Inferior parietal cortex (tissue), 1 donor: ENCODE measurements around the gene PREX1.
"Not testable (repeated sequence)": the region's sequence is repeated elsewhere in the genome, so short reads cannot be mapped to it uniquely, and the experiment has no call there.

Experiments used
- DNase-seq: peaks from one replicate; pipeline ENCODE4 v3.0.0-alpha.2; 2016; ENCODE audit errors: extremely low spot score

Gene PREX1

DNA sequence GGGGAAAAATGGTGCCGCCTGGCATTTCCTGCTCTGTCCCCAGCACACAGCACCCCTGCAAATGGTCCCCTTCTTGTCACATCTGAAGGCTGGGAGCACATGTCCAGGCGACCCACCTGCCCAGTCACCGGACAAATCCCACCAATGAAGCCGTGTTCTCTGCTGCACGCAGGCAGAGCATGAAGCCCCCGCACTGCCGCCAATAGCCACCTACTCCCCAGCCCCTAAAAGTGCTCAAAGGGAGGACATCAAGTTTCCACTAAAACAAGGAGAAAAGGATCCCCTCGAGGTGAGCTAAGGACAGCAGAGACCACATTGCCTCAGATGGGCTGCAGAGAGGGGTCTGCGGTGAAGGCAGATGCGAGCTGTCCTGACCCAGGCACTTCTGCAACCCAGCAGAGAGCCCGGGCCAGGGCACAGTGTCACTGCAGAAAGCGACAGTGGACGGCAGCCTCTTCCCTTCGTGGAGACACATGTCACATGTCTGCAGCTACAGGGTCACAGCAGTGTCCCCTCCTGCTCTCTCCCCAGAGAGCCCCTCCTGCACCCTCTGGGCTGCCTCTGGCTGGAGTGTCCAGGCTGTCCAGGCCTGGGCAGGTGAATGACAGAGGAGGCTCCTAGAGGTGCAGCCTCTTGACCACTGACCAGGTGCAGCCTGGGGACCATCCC lies 221.5 kb downstream of the PREX1 start:
- DNase-seq: no peak

DNA sequence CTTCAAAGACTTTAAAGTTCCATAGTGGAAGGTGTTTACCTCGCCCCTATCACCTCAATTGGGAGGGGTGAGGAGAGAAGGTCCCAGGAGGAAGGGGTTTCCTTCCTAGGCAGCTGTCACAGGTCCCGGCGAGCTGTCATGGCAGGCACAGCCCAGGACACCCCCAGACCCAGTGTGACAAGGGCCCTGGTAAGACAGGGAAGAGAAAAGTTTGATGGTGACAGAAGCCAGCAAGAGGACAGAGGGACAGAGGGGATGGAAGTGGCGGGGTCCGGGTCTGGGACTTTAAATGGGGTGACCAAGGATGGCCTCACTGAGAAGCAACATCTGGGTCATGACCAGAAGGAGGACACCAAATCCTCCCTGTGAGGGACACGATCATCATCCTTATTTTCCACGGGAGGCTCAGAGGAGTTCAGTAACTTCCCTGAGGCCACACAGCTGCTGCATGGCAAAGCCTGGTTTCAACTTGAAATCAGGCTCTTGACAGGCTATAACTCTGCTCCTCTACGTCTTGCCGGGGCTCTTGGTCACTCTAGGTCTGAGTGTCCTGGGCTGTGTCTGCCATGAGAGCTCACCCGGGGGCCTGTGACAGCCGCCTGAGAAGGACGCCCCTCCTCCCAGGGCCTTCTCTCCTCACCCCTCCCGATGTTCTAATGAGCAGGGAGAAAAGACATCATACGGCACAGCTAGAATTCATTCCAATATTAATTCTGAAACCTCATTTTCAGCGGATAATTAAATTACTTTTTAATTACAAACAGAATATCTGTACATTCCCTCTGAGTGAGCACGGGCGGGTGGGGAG lies 222.2 kb downstream of the PREX1 start:
- DNase-seq: no peak

DNA sequence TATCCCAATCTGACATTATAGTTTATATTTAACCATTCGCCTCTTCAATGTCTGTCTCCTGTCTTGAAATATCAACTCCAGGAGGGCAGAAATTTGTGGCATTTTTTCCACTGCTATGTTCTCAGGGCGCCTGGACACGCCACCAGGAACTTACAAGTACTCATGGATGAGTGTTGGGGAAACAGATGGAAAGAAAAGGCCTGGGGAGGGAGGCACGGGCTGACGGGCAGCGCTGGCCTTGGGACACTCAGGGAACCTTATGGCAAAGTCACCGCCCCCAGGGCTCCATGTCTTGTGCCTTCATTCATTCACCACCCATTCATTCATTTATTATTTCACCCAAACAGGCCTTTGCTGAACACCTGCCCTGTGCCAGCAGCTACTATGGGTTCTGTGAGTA lies 222.9 kb downstream of the PREX1 start:
- DNase-seq: no peak

DNA sequence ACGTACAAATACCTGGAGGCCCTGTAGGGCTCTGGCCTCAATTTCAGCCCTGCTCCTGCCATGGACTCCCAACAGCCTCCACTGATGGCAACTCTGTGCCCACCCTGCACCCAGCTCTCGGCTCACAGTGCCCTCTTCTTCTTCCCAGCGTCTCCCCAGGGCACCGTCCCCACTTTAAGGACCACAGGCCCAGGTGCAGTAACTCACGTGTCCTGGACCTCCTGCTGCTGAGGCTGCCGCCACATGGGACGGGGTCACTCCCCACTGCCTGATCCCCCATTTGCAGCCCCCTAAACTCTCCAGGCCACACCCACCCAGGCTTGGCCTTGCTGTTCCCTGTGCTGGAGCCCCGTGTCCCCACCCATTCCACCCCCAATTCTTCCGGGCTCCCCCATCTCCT lies 223.4 kb downstream of the PREX1 start:
- DNase-seq: no peak

DNA sequence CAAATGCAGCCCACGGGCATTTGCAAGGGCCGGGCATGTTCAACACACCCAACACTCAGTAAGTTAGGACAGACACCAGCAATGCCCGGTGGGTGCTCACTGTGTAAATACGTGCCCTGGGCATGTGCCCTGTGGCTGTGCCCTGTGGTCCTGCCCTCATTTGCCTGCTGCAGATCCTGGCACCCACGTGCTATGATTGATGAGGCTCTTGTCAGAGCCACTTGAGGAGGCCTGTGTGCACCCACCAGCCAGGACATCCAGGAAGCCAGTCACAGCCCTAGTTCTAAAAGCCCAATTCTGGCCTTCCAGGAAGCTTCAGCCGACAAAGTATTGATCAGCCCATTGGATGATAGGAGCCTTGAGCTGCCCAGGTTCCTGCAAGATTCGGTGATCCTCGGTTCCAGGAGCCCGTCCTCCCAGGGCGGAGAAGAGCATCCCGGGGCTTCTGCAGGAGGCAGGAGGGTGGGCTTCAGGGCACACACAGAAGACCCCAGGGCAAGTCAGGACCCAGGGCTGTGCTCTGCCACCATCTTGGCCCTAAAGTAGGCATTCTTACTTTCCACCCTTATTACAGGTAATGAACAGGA lies 223.9 kb downstream of the PREX1 start:
- DNase-seq: no peak

DNA sequence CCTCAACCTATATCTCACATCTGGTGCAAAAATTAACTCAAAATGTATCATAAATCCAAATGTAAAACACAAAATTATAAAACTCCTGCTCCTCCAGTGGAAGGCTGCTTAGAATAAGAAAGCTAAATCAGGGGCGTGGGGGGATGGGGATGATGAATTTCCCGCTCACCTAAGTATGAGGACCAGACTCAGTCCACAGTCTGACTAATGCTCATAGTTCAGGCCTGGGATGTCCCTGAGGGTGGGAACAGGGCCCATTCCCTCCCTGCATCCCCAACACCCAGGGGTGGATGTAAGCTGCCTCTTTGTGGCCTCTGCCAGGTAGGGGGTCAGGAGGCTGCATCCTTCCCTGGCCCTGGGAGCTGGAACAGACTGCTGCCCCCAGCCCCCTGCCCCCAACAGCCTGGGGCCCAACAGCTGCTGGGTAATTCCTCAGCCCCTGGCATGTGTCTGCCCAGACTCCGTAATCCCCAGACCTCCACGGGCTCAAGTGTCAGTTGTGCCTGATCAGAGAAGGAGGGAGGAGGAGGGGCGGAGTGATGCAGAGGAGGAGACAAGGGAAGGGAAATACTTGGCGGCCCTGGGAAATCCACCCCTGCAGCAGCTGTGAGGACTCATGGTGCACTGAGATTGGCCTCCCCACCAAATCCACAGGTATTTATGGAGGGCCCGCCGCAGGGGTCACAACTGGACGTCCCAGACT lies 224.5 kb downstream of the PREX1 start:
- DNase-seq: no peak

DNA sequence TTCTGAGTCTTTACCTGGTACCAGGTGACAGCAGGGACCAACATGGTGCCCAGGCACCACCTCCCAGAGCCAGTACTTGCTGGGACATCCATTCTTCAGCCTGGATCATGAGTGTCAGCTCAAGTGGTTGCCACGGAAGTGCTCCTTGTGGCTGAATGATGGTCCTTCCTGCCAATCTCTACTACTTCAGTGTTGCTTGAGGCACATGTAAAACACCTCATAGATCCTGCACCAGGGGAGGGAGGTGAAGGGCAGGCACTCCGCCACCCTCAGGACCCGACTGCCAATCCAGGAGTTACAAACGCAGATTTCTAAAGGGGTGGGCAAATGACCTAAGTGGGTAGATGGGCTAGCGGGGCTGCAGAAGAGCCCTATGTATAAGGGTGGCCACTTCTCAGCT lies 226.0 kb downstream of the PREX1 start:
- DNase-seq: no peak

DNA sequence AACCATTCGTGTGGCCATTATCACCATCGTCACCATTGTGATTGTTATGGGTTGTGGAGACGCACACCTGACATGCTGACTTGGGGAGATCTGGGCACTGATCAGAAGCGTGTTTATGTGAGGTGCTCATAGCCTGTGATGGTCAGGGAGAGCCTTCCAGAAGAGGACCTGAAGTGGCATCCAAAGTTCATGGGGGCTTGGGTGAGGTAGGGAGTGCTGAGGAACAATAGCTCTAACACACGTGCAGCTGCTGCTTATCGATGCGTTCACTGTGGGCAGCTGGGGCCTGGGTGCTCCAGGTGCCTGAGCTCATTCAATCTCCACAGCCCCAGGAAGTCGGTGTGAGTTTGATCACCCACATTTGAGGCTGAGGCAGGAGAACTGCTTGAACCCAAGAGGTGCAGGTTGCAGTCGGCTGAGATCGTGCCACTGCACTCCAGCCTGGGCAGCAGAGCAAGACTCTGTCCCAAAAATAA lies 227.3 kb downstream of the PREX1 start:
- no peak for DNase-seq

DNA sequence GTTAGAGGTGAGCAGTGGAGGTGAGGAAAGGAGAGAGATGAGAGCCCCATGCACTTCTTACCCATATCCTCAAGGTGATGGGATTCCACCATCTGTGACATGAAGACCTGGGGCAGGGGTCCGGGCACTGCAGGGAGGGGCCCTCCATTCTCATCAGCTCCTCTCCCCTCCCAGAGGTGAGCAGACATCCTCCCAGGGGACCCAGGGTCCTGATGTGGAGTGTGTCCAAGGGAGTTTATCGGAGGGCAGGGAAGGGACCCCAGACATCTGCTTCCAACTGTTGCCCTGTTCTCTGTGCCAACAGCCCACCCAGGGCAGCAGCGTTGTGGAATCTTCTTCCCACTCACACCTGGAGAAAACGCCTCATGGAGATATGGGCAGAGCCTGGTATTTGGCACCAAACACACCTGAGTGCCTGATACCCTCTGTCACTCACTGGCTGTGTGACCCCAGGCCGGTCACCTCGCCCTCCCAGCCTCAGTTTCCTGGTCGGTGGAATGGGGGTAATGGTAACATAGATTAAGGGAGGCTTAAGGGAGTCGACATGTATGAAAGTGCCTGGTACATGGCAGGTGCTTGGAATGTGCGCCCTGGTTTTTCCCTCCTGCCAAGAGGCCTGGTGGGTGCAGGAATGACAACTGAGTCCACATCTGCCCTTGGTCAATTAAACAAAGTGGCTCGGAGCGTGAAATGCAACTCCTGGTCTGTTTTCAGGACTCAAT lies 227.9 kb downstream of the PREX1 start:
- no peak for DNase-seq

DNA sequence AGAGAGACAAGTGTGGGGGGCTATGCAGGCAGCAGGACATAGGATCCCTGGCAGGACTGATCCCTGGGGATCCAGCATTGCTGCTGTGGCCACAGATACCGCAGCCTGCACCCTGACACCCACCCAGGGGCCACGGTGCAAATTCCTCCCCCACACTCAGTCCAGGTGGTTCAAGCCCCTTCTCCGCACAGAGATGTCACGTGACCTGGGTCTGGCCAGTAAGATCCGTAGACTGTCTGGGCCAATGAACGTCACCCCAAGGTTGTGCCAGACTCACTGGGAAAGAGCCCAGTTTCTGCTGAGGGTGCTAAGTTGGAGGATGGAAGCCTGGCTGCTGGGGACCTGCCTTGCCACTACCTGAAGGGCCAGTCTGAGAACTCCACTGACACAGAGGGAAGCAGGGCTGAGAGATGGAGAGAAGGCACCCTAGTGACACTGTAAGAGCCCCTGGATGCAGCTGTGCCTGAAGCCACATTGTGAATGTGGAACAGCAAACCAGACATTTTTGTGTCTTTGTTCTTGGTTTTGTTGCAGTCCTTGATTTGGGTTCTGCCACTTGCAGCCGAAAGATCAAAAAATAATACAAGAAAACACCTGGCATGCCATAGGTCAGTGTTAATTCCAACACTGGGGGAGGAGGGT lies 228.6 kb downstream of the PREX1 start:
- no peak for DNase-seq

DNA sequence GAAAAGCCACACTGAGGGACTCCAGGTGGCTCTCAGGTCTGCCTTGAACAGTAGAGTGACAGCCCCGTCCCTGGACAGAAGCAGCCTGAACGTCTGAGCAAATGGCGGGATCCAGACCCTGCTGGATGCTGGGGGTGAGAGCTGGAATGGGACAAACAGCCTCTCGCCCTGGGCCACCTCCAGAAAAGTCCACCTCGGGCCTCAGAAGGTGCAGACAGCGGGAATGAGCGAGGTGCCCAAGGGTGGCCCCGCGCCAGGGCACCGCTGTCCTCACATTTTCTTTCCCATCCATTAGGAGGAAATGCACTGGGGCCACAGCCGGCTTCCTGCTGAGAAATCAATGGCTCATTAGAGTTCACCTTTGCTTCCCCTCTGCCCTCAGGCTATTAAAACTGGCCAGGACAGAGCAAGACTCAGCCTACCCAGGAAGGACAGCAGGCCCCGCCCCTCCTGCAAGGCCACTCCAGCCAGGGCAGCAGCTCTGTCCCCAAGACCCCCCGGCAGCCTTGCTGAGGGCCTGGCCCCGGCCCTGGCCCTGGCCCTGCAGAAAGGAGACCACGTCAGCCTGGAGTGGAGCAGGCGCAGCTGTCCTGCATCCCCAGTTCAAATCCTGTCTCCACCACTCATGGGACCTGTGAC lies 229.4 kb downstream of the PREX1 start:
- DNase-seq: not testable (repeated sequence)

DNA sequence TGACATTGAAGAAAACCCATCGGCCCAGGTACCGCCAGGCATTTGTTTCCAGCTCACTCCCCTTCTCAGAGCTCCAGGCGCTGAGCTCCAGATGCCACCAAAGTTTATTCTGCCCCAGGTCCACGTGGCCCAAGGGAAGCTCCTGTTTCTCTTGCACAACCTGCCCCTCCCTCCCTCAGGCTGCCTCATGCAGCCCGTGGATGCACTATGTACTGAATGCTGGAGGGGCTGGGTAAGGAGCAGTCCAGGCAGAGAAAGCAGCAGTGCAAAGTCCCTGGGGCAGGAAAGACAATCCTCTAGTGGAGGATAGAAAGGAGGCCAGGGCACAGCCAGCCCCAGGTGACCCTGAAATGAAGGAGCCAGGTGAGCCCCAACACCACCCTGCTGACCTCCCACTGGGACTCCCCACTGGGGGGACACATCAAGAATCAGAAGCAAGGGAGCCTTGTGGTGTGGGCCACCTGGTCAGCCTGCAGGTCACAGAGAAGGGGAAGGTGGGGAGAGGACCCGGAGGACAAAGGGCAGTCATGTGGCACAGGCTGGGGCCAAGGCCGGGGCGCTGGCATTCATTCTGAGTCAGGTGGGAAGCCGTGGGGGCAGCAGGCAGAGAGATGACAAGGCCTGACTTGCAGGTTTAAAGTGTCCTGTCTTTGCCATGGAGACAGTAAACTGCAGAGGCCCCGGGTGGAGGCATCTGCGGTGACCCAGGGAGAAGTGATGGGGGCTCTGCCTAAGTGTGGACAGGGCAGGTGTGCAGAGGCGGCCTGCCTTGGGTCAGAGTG lies 230.1 kb downstream of the PREX1 start:
- no peak for DNase-seq

DNA sequence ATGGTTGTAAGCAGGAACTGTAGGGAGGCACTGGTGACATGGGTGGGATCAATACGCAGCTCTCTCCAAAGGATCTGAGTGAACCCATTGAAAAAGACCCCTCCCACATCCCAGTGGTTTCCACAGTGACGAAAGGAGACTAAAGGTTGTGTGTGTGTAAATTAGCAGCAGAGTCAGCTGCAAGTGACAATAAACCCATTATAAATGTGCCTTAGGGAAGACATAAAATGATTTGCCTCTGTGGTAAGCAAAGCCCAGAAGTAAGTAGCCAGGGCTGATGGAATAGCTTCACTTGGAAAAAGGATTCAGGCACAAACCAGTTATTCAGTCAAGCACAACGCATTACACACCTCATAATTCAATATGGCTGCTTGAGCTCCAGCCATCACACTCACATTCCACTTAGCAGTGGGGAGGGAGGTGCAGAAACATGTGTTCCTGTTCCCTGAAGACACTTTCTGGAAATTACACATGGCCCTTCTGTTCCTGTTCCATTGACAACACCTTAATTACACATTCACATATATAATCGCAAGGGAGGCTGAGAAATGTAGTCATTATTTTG lies 231.4 kb downstream of the PREX1 start:
- no peak for DNase-seq

DNA sequence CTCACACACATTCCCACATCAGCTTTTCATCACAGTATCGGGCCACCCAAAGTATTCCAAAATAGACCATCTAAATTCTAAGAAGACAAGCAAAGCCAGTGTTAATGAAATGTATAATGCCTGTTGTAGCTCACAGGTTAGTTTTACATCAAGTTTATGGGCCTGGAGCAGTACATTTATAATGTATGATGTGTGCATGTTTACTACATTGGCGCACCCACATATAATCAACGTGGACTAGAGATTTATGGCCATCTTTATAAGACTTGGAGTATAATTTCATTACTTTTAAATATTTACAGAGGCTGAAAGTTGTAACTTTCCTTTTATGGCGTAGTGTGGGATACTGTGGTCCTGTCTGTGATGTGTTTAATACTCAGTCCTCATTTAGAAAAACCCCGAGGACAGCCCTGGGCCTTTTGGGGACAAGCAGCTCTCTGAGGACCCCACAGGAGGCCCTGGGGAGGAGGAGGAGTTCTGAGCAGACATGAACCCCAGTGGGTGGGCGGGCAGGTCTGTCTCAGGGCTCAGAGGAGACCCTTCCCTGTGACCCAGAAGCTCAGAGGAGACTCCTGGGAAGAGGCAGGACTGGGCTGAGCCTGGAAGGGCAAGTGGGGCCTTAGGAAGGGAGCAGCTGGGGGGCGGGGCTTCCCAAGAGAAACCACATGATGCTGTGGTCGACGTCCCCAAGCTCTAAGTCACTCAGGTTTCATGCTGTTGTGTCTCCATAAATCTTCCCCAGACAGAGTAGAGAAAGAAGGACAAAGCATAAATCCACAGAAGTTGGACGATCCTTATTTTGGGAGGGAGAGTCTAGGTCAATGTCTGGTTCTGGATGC lies 232.1 kb downstream of the PREX1 start:
- DNase-seq: no peak

DNA sequence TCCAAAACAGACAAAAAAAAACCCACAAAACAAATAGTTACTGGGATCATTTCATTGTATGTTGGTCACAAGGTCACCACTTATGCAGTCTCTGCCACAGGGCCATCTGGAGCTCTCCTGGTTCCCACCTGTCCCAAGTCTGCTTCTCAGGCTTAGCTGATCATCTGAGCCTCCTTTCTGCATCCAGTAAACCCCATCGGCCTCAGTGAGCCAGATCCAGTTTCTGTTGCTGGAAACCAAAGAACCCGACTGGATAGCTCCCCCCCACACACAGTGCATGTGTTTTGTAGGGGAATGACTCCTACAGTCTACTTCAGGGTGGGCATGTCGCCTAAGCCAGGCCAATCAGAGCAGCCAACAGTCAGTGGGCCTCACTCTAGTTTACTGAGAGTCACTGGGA lies 233.3 kb downstream of the PREX1 start:
- DNase-seq: no peak

DNA sequence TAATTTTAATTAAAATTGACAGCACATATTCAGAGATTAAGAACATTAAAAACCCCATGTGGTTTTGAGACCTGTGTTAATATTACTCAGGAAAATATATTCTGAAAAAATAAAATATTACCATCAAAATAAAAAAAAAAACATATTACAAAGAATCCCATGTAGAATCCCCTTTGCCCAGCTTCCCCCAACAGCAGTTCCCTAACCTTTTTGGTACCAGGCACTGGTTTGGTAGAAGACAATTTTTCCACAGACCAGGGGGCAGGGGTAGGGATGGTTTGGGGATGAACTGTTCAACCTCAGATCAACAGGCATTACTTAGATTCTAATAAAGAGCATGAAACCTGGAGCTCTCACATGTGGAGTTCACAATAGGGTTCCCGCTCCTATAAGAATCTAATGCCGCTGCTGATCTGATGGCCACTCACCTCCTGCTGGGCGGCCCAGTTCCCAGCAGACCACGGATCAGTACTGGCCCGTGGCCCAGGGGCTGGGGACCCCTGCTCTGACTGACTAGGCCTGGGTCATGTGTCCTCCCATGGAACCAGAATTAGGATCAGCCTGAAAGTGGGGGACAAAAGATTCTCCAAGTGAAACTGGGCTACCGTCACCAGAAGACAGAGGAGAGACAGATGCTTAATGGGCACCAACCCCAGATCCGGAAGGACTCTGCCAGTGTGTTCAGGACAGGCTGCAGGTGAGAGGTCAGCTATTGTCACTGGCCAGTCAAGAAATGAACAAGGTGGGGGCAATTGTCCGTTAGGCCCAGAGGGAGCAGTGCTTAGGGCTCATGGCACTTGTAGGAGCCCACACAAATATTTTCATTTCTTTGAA lies 235.5 kb downstream of the PREX1 start:
- DNase-seq: no peak

DNA sequence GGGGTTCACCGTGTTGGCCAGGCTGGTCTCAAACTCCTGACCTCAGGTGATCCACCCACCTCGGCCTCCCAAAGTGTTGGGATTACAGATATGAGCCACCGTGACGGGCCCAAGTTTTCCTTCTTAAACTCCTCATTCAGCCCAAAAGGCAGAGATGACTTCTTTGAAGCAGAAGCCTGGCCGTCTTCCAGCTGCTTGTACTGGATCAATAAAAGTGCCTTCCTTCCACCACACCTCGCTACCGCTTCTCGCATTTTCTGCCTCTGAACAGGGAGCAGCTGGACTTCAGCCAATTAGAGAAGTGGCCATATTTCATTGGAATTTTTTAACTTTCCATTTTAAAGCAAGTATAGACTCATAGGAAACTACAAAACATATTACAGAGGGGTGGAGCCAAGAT lies 241.1 kb downstream of the PREX1 start:
- no peak for DNase-seq
